OCI-LY3 (cell line): ENCODE results near the gene PLEKHF1.

Source experiments
- EZH2phosphoT487 ChIP-seq: fragments of 200-600 bp; shearing (Covaris generic); IDR thresholded peaks from 2 replicates; pipeline ENCODE4 v1.6.1; 2018; ENCODE audit warnings: antibody characterized with exemption, mixed run types, low read depth
- TF ChIP-seq, protein P1 (sequence below): fragments of 200-600, 300-600 bp; sonication (generic); IDR thresholded peaks from 2 replicates; pipeline ENCODE4 v1.5.1; 2014; ENCODE audit warnings: antibody characterized with exemption, low read length, low read depth

GRCh38 chr19:29641597-29641996 is 23.7 kb upstream of the PLEKHF1 start:
- TF ChIP-seq, protein P1, sequence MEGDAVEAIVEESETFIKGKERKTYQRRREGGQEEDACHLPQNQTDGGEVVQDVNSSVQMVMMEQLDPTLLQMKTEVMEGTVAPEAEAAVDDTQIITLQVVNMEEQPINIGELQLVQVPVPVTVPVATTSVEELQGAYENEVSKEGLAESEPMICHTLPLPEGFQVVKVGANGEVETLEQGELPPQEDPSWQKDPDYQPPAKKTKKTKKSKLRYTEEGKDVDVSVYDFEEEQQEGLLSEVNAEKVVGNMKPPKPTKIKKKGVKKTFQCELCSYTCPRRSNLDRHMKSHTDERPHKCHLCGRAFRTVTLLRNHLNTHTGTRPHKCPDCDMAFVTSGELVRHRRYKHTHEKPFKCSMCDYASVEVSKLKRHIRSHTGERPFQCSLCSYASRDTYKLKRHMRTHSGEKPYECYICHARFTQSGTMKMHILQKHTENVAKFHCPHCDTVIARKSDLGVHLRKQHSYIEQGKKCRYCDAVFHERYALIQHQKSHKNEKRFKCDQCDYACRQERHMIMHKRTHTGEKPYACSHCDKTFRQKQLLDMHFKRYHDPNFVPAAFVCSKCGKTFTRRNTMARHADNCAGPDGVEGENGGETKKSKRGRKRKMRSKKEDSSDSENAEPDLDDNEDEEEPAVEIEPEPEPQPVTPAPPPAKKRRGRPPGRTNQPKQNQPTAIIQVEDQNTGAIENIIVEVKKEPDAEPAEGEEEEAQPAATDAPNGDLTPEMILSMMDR, result no peak
- no peak for TF ChIP-seq EZH2phosphoT487
